Body of pancreas (tissue), 4 donors: Measurements from ENCODE around the gene RPL10. TPM values are rescaled to one million over a fixed set of nuclear protein-coding genes. Genes with fewer than 3 reads are reported as not detected.
A peak's percentile ranks its signal among the peaks of the same experiment; 100 is the strongest.
"Not testable (repeated sequence)": the region's sequence is repeated elsewhere in the genome, so short reads cannot be mapped to it uniquely, and the experiment has no call there.

Experiments used
- ATAC-seq: fragments of 150-250 bp; one replicate; pipeline ENCODE4 v1.9.1; 2016
- DNase-seq, 4 donors: peaks; one replicate each; pipeline ENCODE4 v3.0.0-alpha.2; 2019
- H3K27ac ChIP-seq, 4 donors: fragments of 200-600 bp; sonication (generic); 1 replicate in 3 of 4; 2 replicates in 1 of 4; pipeline versions ENCODE4 v1.5.1 to v1.6.1; 2016 to 2019; ENCODE audit warnings: mild to moderate bottlenecking in 1 of 4, mixed read lengths in 1 of 4, moderate library complexity in 1 of 4
- H3K27me3 ChIP-seq, 2 donors: fragments of 200-600 bp; sonication (generic); one replicate each; pipeline ENCODE4 v1.6.0; 2016; ENCODE audit warnings: mild to moderate bottlenecking in 1 of 2
- H3K36me3 ChIP-seq, 2 donors: fragments of 200-600 bp; sonication (generic); replicated peaks in 1 of 2; 2 replicates each; pipeline ENCODE4 v1.5.1; 2016; ENCODE audit warnings: low read depth in 2 of 2; ENCODE audit not compliant: insufficient read depth in 1 of 2
- H3K4me1 ChIP-seq: fragments of 200-600 bp; sonication (generic); one replicate; pipeline ENCODE4 v1.6.0; 2016
- H3K4me3 ChIP-seq, 2 donors: fragments of 200-600 bp; sonication (generic); 1 replicate in 1 of 2; 2 replicates in 1 of 2; pipeline ENCODE4 v1.5.1; 2016 to 2019
- H3K9me3 ChIP-seq, 3 donors: fragments of 200-600 bp; sonication (generic); 1 replicate in 2 of 3; 2 replicates in 1 of 3; pipeline ENCODE4 v1.5.1; 2016
- CTCF ChIP-seq, 7 experiments: fragments of 450-650 bp in 4 of 7; fragments of 200-600 bp in 3 of 7; sonication (generic) in 3 of 7; IDR thresholded peaks; one replicate each; pipeline ENCODE4 v1.5.1; 2016 to 2019; ENCODE audit warnings: antibody characterized with exemption in 7 of 7
- POLR2A ChIP-seq, 3 donors: fragments of 450-650 bp; IDR thresholded peaks; one replicate each; pipeline ENCODE4 v1.6.1; 2016; ENCODE audit warnings: antibody characterized with exemption in 3 of 3, mild to moderate bottlenecking in 2 of 3
- WGBS, 2 donors: methylation state at CpG; one replicate each; pipeline ENCODE4 v1.1.5; 2017; 5-methylcytosine and 5-hydroxymethylcytosine counted together
- intact Hi-C: fragments of 100-400 bp; cut with DNase I; formaldehyde crosslinking; loops from one replicate; pipeline ENCODE4 v1.15.1; 2023
- total RNA-seq, 2 donors: library from RNA; depleted of rRNA; stranded (reverse); fragments of >200 nt; gene quantifications; one replicate each; pipeline ENCODE4 v1.1.0, GENCODE V29; 2016

Gene RPL10
- total RNA-seq, 2 donors from 2014 or later, result 1,426 to 2,757 TPM

GRCh38 chrX:154383359-154384283, 14.6 kb upstream of the RPL10 start:
- Histone ChIP-seq H3K9me3 (no peaks in the 10 kb centered on the region), H3K27me3 (no peaks in the 10 kb centered on the region), H3K4me3 (no peak overlapping the region), H3K36me3 (no peaks in the 10 kb centered on the region), H3K27ac (no peak overlapping the region), H3K4me1 (peaks cover 18% of the 10 kb centered on the region)
- ATAC-seq (no peak), DNase-seq (peak in 2 of 4 donors; percentile 4 to 13)
- intact Hi-C loops, result loop anchor here (5.0 kb wide), 1 partner anchor 51 kb away; no protein-coding TSS in a partner anchor
- TF ChIP-seq CTCF (IDR thresholded peaks at IDR 0.05) (no peak), POLR2A (IDR thresholded peaks at IDR 0.05) (no peak)
- 26 to 61% methylated on average over 3 to 10 of the region's 14 CpGs for WGBS, 2 donors

DNA sequence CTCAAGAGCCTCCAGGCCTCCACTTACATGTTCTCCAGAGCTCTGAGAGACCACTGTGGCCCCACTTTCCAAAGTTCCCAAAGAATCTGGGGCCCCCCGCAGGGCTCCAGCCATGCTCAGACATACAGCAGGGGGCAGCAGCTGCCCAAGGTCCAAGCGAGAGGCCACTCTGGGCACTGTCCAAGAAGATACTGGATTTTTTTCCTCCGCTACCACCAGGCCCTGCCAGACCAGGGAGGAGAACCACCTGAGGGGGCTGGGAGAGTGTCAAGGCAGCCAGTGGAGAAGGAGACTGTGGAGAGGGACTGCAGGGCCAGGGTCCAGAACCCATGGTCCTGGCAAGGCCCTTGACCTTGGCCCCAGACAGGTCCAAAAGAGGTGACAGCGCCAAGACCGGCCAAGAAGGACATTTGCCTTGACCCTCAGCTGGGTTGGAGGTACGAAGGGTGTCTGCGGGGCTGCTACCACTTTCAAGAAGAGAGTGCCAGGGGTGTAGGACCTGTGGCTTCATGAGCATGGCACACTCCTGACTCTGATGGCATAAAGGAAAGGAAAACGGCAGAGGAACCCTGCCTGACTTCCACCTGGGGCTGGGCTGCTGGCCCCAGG, 13.8 kb upstream of the RPL10 start:
- Histone ChIP-seq H3K4me1 (peaks cover 18% of the 10 kb centered on the region), H3K4me3 (no peak overlapping the region), H3K27ac (no peak overlapping the region), H3K27me3 (no peaks in the 10 kb centered on the region), H3K36me3 (no peaks in the 10 kb centered on the region), H3K9me3 (no peaks in the 10 kb centered on the region)
- WGBS, 2 donors, result 17% methylated on average over 8 of the region's 8 CpGs; no CpG with 5 or more reads in 1 of the 2 donors
- DNase-seq, result peak in 3 of 4 donors; percentile 28 to 54 (median 31)
- intact Hi-C loops, result loop anchor here (5.0 kb wide), 1 partner anchor 52 kb away; no protein-coding TSS in a partner anchor
- ATAC-seq, result no peak
- TF ChIP-seq CTCF (IDR thresholded peaks at IDR 0.05) (peak in 6 of 7 experiments; percentile 10 to 45 (median 19)), POLR2A (IDR thresholded peaks at IDR 0.05) (no peak)

- H3K27ac ChIP-seq, H3K36me3 ChIP-seq, H3K9me3 ChIP-seq, H3K4me1 ChIP-seq, intact Hi-C loops, DNase-seq, H3K4me3 ChIP-seq, H3K27me3 ChIP-seq: not testable (repeated sequence)
- no CpG with 5 or more reads among the region's 20 CpGs for WGBS, 2 donors
- peak; percentile 33 for ATAC-seq
These were observed 10.1 kb upstream of the RPL10 start for GRCh38 chrX:154388094-154388493.

- intact Hi-C loops, H3K4me3 ChIP-seq: not testable (repeated sequence)
These were observed 9.5 kb upstream of the RPL10 start for GRCh38 chrX:154388649-154389048.

DNA sequence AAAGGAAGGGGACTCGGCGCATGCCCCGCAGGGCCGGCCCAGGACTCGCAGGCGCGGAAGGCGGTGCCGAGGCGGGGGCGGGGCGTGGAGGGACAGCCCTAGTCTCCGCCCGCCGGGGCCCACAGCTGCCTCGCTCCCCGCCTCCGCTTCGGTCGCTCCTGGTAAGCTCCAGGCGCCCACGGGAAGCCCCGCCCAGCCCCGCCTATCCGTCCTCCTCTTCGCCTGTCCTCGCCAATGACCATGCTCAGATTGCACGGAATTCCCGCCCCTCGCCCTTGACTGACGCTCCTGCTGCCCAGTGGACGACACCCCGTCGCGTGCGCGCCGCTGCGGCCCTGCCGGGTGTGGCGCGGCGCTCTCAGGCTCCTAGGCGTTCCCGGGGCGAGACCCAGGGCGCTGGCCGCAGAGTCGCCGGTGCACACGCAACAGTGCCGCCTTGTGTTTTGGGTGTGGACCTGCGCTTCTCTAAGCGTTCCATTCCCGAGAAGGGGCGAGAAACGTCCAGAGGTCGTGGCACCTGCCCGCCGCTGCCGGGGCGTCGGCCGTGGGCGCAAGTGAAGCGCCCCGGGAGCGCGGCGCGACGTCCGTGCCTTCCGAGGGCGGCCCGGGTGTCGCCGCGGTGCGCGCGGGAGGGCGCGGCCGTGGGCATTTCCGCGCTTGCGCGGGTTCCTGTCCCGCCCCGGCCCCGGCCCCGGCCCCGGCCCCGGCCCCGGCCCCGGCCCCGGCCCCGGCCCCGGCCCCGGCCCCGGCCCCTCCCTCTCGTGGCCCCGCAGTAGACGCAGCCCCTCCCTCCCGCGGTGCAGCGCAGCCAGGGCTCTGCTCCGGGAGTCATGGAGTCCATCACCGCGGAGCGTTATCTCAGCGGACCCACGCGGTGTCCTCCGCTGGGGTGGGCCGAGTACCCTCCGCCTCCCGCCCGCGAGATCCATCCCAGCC, 8.1 kb upstream of the RPL10 start:
- H3K4me3 ChIP-seq, H3K4me1 ChIP-seq, H3K9me3 ChIP-seq, H3K36me3 ChIP-seq, intact Hi-C loops, H3K27me3 ChIP-seq: not testable (repeated sequence)
- H3K27ac ChIP-seq, result peak overlapping the region in 2 of 4 donors; percentile 44 to 73
- peak; percentile 91 for ATAC-seq
- 0% methylated on average over 10 of the region's 121 CpGs; no CpG with 5 or more reads in 1 of the 2 donors for WGBS, 2 donors
- peak in 1 of 4 donors; percentile 14 for DNase-seq

More at GRCh38 chrX:154388649-154389048, 9.5 kb upstream of the RPL10 start:
- H3K4me1 ChIP-seq, DNase-seq, H3K27me3 ChIP-seq, H3K27ac ChIP-seq, H3K9me3 ChIP-seq, H3K36me3 ChIP-seq, ATAC-seq: not testable (repeated sequence)
- no CpG with 5 or more reads among the region's 16 CpGs for WGBS, 2 donors

- H3K27me3 ChIP-seq, intact Hi-C loops, H3K9me3 ChIP-seq, ATAC-seq, H3K36me3 ChIP-seq, H3K4me3 ChIP-seq: not testable (repeated sequence)
- DNase-seq, result peak; percentile 37 to 50 (median 46)
- Histone ChIP-seq H3K4me1 (peaks cover 18% of the 10 kb centered on the region), H3K27ac (peak overlapping the region; percentile 89 to 99 (median 98))
- 60 to 72% methylated on average over 6 to 8 of the region's 17 CpGs for WGBS, 2 donors
These were observed 1.8 kb upstream of the RPL10 start for GRCh38 chrX:154396363-154396762.
